ENCODE results near the gene CLEC9A. TPM values are rescaled to one million over a fixed set of nuclear protein-coding genes. Genes with fewer than 3 reads are reported as not detected.

The CLEC9A gene
- total RNA-seq, 4 donors from 2014 or later, result not detected

DNA sequence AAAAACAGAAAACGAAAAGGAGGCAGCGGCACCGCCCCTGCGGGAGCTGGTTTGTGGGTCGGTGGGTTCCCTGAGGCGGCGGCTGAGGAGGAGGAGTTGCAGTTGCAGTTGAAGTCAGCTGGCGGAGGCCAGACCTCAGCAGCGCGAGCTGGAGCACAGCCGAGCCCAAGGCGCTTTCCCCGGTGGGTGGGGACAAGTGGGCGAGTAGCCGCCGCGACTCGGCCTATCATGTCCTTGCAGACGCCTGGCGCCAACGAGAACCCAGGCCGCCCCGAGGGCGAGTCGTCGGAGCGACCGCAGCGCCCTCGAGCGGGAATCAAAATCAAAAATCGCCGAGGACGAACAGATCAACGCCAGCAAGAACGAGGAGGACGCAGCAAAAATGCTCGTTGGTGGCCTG lies 81.0 kb downstream of the CLEC9A start:
- H3K4me1 ChIP-seq, result no peaks in the 10 kb centered on the region
- 95 to 98% methylated on average over 8 to 15 of the region's 38 CpGs for WGBS, 2 donors (ENCODE audit: low coverage in 1 of 2)
- no peaks in the 10 kb centered on the region for H3K9me3 ChIP-seq
- no peak for TF ChIP-seq EP300 (IDR thresholded peaks at IDR 0.05)
- H3K27me3 ChIP-seq, result no peaks in the 10 kb centered on the region
- no peak for ATAC-seq
- H3K4me3 ChIP-seq, result no peak overlapping the region
- H3K27ac ChIP-seq, result no peak overlapping the region
- no peaks in the 10 kb centered on the region for H3K36me3 ChIP-seq

DNA sequence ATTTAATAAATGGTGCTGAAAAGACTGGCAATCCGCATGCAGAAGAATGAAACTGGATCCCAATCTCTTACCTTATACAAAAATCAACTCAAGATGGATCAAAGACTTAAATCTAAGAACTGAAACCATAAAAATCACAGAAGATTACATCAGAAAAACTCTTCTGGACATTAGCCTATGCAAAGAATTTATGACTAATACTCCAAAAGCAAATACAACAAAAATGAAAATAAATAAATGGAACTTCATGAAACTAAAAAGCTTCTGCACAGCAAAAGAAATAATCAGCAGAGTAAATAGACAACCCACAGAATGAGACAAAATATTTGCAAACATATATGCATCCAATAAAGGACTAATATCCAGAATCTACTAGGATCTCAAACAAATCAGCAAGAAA lies 82.6 kb downstream of the CLEC9A start:
- WGBS, 2 donors (ENCODE audit: low coverage in 1 of 2), result 88 to 100% methylated on average over 1 of the region's 1 CpG
- no peak for ATAC-seq

DNA sequence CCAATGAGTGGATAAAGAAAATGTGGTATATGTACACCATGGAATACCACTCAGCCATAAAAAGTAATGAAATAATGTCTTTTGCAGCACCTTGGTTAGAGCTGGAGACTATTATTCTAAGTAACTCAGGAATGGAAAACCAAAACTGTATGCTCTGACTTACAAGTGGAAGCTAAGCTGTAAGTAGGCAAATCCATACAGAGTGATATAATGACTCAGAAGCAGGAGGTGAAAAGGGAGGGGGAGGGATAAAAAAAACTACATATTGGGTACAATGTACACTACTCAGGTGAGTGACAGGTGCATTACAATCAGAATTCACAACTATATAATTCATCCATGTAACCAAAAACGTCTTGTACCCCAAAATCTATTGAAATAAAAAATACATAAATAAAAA lies 83.4 kb downstream of the CLEC9A start:
- TF ChIP-seq POLR2A (IDR thresholded peaks at IDR 0.05) (no peak), EP300 (IDR thresholded peaks at IDR 0.05) (no peak), POLR2AphosphoS5 (IDR thresholded peaks at IDR 0.05) (no peak)
- TF ChIP-seq, protein P1, sequence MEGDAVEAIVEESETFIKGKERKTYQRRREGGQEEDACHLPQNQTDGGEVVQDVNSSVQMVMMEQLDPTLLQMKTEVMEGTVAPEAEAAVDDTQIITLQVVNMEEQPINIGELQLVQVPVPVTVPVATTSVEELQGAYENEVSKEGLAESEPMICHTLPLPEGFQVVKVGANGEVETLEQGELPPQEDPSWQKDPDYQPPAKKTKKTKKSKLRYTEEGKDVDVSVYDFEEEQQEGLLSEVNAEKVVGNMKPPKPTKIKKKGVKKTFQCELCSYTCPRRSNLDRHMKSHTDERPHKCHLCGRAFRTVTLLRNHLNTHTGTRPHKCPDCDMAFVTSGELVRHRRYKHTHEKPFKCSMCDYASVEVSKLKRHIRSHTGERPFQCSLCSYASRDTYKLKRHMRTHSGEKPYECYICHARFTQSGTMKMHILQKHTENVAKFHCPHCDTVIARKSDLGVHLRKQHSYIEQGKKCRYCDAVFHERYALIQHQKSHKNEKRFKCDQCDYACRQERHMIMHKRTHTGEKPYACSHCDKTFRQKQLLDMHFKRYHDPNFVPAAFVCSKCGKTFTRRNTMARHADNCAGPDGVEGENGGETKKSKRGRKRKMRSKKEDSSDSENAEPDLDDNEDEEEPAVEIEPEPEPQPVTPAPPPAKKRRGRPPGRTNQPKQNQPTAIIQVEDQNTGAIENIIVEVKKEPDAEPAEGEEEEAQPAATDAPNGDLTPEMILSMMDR (IDR thresholded peaks at IDR 0.05), result no peak
- Histone ChIP-seq H3K27me3 (no peaks in the 10 kb centered on the region), H3K27ac (no peak overlapping the region), H3K36me3 (no peaks in the 10 kb centered on the region), H3K9me3 (no peaks in the 10 kb centered on the region), H3K4me3 (no peak overlapping the region), H3K4me1 (no peaks in the 10 kb centered on the region)
- no peak for ATAC-seq
- WGBS, 2 donors (ENCODE audit: low coverage in 1 of 2), result 55 to 86% methylated on average over 1 of the region's 1 CpG

More for the DNA sequence above, 82.6 kb downstream of the CLEC9A start:
- no peaks in the 10 kb centered on the region for H3K27me3 ChIP-seq
- H3K4me3 ChIP-seq, result no peak overlapping the region
- TF ChIP-seq POLR2A (IDR thresholded peaks at IDR 0.05) (no peak), EP300 (IDR thresholded peaks at IDR 0.05) (no peak), POLR2AphosphoS5 (IDR thresholded peaks at IDR 0.05) (no peak)
- TF ChIP-seq, protein P1 (IDR thresholded peaks at IDR 0.05), result no peak
- H3K36me3 ChIP-seq, result no peaks in the 10 kb centered on the region
- H3K27ac ChIP-seq, result no peak overlapping the region
- no peaks in the 10 kb centered on the region for H3K4me1 ChIP-seq
- H3K9me3 ChIP-seq, result no peaks in the 10 kb centered on the region

DNA sequence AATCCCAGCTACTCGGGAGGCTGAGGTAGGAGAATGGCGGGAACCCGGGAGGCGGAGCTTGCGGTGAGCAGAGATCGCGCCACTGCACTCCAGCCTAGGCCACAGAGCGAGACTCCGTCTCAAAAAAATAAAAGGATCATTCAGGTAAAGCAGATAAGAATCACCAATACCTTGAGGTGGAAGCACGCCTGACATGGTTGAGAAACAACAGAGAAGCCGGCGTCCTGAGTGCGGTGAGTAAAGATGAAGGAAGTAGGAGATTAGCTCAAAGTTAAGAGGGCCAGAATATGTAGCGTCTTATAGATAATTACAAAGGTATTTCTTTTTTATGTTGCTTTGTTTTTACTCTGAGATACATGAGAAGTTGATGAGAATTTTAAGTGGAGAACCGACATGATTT lies 84.8 kb downstream of the CLEC9A start:
- TF ChIP-seq POLR2A (IDR thresholded peaks at IDR 0.05), result no peak
- no peak for TF ChIP-seq EP300 (IDR thresholded peaks at IDR 0.05)
- TF ChIP-seq, protein P1 (IDR thresholded peaks at IDR 0.05), result no peak
- TF ChIP-seq POLR2AphosphoS5 (IDR thresholded peaks at IDR 0.05), result no peak
- Histone ChIP-seq H3K27me3 (no peaks in the 10 kb centered on the region), H3K4me3 (no peak overlapping the region), H3K4me1 (no peaks in the 10 kb centered on the region), H3K9me3 (no peaks in the 10 kb centered on the region), H3K27ac (no peak overlapping the region), H3K36me3 (no peaks in the 10 kb centered on the region)
- no peak for ATAC-seq
- 64 to 79% methylated on average over 5 to 8 of the region's 15 CpGs for WGBS, 2 donors (ENCODE audit: low coverage in 1 of 2)

Other genes starting within 250 kb of the CLEC9A start
- not detected for gene KLRF1, start 203.2 kb upstream of the CLEC9A start, total RNA-seq
- 10 to 100 TPM in 2 of 4 donors, 1 to 10 TPM in 2; 3.4 to 16.7 (median 8.9) TPM for gene CLEC2B, start 161.3 kb upstream of the CLEC9A start, total RNA-seq
- not detected for gene KLRF2, start 149.2 kb upstream of the CLEC9A start, total RNA-seq
- not detected for gene CLEC2A, start 98.3 kb upstream of the CLEC9A start, total RNA-seq
- 1 to 10 TPM in 1 of 4 donors, under 1 TPM in 1, not detected in 2; 0.66 to 1.1 TPM for gene CLEC12A, start 59.3 kb upstream of the CLEC9A start, total RNA-seq
- gene CLEC1B, start 31.6 kb upstream of the CLEC9A start, total RNA-seq, result not detected
- not detected for gene CLEC12B, start 20.1 kb upstream of the CLEC9A start, total RNA-seq
- gene CLEC1A, start 68.3 kb downstream of the CLEC9A start, total RNA-seq, result 1 to 10 TPM; 1.4 to 4.7 (median 2.4) TPM
- 1 to 10 TPM; 1.9 to 9.0 (median 5.1) TPM for gene CLEC7A, start 99.5 kb downstream of the CLEC9A start, total RNA-seq
- gene OLR1, start 141.4 kb downstream of the CLEC9A start, total RNA-seq, result 1 to 10 TPM in 2 of 4 donors, under 1 TPM in 1, not detected in 1; 0.39 to 6.5 (median 5.5) TPM
- 1 to 10 TPM in 1 of 4 donors, not detected in 3; 1.2 TPM for gene TMEM52B, start 148.3 kb downstream of the CLEC9A start, total RNA-seq
- gene GABARAPL1, start 182.2 kb downstream of the CLEC9A start, total RNA-seq, result 100 to 1,000 TPM; 122 to 269 (median 193) TPM

Measured in gastroesophageal sphincter (tissue), 4 donors.